Measurements from ENCODE around the gene ASB2.

DNA sequence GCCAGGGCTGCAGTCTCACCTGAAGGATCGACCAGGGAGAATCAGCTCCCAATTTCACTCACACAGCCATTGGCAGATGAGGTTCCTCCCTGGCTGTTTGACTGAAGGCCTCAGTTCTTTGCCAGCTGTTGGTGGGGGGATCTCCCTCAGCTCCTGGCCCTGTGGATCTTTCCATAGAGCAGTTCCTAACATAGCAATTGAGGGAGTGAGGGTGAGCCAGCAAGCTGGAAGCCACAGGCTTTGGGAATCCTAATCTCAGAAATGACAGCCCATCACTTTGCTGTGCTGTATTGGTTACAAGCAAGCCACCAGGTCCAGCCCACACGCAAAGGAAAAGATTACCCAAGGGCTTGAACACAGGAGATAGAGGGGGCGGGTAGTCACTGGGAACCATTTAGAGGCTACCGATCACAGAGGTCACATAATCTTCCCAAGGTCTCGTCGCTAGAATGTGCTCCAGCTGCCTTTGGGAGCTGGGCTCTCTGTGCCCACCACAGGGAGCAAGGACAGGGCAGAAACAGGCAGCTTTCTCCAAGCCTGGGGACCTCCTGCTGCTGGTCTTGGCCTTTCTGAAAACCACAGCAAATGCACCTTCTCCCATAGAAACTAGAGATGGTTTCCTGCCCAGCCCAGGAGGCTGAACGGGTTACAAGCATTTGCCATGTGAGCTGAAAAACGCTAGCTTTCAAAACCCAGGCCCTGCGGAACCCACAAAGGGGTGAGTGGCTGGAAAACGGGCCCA, 45.2 kb upstream of the ASB2 start:
- TF ChIP-seq, protein P1, sequence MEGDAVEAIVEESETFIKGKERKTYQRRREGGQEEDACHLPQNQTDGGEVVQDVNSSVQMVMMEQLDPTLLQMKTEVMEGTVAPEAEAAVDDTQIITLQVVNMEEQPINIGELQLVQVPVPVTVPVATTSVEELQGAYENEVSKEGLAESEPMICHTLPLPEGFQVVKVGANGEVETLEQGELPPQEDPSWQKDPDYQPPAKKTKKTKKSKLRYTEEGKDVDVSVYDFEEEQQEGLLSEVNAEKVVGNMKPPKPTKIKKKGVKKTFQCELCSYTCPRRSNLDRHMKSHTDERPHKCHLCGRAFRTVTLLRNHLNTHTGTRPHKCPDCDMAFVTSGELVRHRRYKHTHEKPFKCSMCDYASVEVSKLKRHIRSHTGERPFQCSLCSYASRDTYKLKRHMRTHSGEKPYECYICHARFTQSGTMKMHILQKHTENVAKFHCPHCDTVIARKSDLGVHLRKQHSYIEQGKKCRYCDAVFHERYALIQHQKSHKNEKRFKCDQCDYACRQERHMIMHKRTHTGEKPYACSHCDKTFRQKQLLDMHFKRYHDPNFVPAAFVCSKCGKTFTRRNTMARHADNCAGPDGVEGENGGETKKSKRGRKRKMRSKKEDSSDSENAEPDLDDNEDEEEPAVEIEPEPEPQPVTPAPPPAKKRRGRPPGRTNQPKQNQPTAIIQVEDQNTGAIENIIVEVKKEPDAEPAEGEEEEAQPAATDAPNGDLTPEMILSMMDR (IDR thresholded peaks at IDR 0.05; ENCODE audit: borderline replicate concordance, extremely low read depth, low read length, poor library complexity, severe bottlenecking) = no peak
- no peak for TF ChIP-seq EZH2 (IDR thresholded peaks at IDR 0.05; ENCODE audit: borderline replicate concordance, low read depth, low read length, severe bottlenecking)

Measured in DND-41 (cell line).